ENCODE results near the gene BIRC3. TPM values are rescaled to one million over a fixed set of nuclear protein-coding genes. Genes with fewer than 3 reads are reported as not detected.
A peak's percentile ranks its signal among the peaks of the same experiment; 100 is the strongest.
"Not testable (repeated sequence)": the region's sequence is repeated elsewhere in the genome, so short reads cannot be mapped to it uniquely, and the experiment has no call there.

Gene BIRC3
- total RNA-seq, 2 experiments from 2014 or later = 135 to 139 TPM

DNA sequence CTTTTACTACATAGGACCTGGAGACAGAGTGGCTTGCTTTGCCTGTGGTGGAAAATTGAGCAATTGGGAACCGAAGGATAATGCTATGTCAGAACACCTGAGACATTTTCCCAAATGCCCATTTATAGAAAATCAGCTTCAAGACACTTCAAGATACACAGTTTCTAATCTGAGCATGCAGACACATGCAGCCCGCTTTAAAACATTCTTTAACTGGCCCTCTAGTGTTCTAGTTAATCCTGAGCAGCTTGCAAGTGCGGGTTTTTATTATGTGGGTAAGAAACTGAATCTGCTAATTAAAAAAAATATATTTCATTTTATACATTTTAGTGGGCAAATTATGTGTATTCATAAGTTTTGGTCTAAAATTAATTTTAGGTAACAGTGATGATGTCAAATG lies 7.8 kb downstream of the BIRC3 start:
- intact Hi-C loops (cut with micrococcal nuclease) = loop anchor here (10.0 kb wide), 1 partner anchor 410 kb away; the partner anchor contains the start of genes ANGPTL5 and CEP126
- Mint-ChIP-seq H3K27ac (peak overlapping the region; percentile 67), H3K4me3 (no peak overlapping the region), H3K36me3 (peaks cover 73% of the 10 kb centered on the region), H3K9me3 (no peaks in the 10 kb centered on the region), H3K27me3 (no peaks in the 10 kb centered on the region), H3K4me1 (ENCODE audit: low read depth) (peaks cover 58% of the 10 kb centered on the region)
- ChIA-PET CTCF (interaction anchor here (0.7 to 2.2 kb wide), 6 partner anchors 9 to 341 kb away, joined by 3 to 20 read pairs (median 5); no protein-coding TSS in a partner anchor), POLR2A (no interaction called here)
- DNase-seq = no peak

DNA sequence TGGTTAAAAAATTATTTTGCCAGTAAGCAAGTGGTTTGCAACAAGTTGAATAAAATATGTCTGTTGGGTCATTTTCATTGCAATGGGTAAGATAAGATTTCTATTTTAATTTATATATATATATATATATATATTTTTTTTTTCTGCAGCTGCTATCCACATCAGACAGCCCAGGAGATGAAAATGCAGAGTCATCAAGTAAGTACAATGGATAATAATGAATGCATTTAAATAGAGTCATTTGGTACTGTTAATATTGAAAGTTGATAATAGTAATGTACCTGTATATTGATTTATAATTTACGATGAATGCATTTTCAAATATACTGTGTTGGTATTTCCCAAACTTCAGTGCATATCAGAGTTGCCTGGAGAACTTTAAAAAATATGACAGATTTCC lies 11.5 kb downstream of the BIRC3 start:
- ChIA-PET POLR2A (no interaction called here), CTCF (no interaction called here)
- no peaks in the 10 kb centered on the region for H3K27me3 Mint-ChIP-seq
- H3K36me3 Mint-ChIP-seq = peaks cover 71% of the 10 kb centered on the region
- no peak for DNase-seq
- no peak overlapping the region for H3K27ac Mint-ChIP-seq
- intact Hi-C loops (cut with micrococcal nuclease) = loop anchor here (10.0 kb wide), 1 partner anchor 414 kb away; the partner anchor contains the start of genes ANGPTL5 and CEP126
- no peaks in the 10 kb centered on the region for H3K9me3 Mint-ChIP-seq
- no peak overlapping the region for H3K4me3 Mint-ChIP-seq
- peaks cover 45% of the 10 kb centered on the region for H3K4me1 Mint-ChIP-seq (ENCODE audit: low read depth)

DNA sequence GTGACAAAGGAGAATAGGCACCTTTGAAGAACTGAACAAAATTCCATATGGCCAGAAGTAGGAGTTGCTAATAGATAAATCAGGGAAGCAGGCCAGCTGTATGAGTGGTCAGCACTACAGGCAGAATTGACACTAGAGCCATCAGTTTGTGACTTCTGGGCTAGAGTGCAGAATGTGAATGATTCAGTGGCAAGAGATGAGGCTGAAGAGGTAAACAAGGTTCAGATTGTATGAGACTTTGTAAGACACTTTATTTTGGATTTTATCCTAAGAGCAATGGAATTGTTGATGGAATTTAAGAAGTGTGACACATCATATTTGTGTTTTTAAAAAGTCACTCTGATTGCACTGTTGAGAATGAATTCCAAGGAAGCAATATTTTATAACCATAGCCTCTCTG lies 12.9 kb downstream of the BIRC3 start:
- no peaks in the 10 kb centered on the region for H3K9me3 Mint-ChIP-seq
- no peaks in the 10 kb centered on the region for H3K27me3 Mint-ChIP-seq
- ChIA-PET CTCF (no interaction called here), POLR2A (no interaction called here)
- H3K4me3 Mint-ChIP-seq = no peak overlapping the region
- peaks cover 36% of the 10 kb centered on the region for H3K4me1 Mint-ChIP-seq (ENCODE audit: low read depth)
- intact Hi-C loops (cut with micrococcal nuclease) = no loop called here
- peak overlapping the region; percentile 4 for H3K27ac Mint-ChIP-seq
- H3K36me3 Mint-ChIP-seq = peaks cover 64% of the 10 kb centered on the region
- no peak for DNase-seq

DNA sequence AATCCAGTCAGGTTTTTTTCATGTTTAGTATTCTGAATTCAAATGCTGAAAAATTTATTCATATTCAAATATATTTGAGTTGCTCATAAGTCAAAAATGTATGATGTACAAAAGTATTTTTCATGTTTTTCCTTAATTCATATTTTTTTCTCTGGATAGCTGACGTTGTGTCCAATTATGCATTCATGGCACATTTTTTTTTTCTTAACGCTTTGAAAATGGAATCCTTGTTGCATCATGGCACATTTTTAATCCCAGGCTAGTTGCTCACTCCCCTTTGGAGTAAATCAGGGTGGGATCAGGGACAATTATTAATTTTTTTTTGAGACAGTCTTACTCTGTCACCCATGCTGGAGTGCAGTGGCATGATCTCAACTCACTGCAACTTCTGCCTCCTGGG lies 14.1 kb downstream of the BIRC3 start:
- Mint-ChIP-seq H3K27me3 (no peaks in the 10 kb centered on the region), H3K4me3 (no peak overlapping the region), H3K27ac (no peak overlapping the region), H3K36me3 (peaks cover 61% of the 10 kb centered on the region), H3K4me1 (ENCODE audit: low read depth) (peaks cover 32% of the 10 kb centered on the region), H3K9me3 (no peaks in the 10 kb centered on the region)
- intact Hi-C loops (cut with micrococcal nuclease) = no loop called here
- no peak for DNase-seq
- ChIA-PET POLR2A (no interaction called here), CTCF (interaction anchor here (0.6 to 4.1 kb wide), 3 partner anchors 10 to 37 kb away, joined by 3 to 24 read pairs (median 4); no protein-coding TSS in a partner anchor)

DNA sequence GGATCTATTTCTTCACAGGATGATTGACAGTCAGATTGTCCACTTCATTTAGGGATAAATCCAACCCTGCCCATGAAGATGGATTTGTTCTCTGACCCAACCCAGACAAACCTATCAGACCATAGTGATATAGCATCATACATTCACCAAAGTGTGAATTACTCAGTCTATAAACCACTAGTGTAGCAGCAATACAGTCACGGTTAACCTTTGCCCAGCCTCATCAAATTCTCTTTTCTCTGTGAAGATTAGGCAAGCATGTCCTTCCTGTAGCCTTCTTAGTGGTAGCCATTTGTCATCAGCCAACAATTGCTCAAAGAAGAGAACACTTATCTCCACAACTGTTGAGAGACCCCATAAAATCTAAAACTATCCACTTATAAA lies 15.3 kb downstream of the BIRC3 start:
- Mint-ChIP-seq H3K4me1 (ENCODE audit: low read depth) (peaks cover 27% of the 10 kb centered on the region), H3K27me3 (no peaks in the 10 kb centered on the region), H3K36me3 (peaks cover 59% of the 10 kb centered on the region), H3K9me3 (no peaks in the 10 kb centered on the region), H3K4me3 (no peak overlapping the region), H3K27ac (peak overlapping the region; percentile 28)
- CTCF ChIA-PET = interaction anchor here (1.2 to 4.1 kb wide), 2 partner anchors 9 to 39 kb away, joined by 4 to 24 read pairs; no protein-coding TSS in a partner anchor
- intact Hi-C loops (cut with micrococcal nuclease) = no loop called here
- DNase-seq = no peak
- POLR2A ChIA-PET = interaction anchor here (0.6 to 1.2 kb wide), 3 partner anchors 9 to 13 kb away, joined by 3 to 4 read pairs (median 3); no protein-coding TSS in a partner anchor

DNA sequence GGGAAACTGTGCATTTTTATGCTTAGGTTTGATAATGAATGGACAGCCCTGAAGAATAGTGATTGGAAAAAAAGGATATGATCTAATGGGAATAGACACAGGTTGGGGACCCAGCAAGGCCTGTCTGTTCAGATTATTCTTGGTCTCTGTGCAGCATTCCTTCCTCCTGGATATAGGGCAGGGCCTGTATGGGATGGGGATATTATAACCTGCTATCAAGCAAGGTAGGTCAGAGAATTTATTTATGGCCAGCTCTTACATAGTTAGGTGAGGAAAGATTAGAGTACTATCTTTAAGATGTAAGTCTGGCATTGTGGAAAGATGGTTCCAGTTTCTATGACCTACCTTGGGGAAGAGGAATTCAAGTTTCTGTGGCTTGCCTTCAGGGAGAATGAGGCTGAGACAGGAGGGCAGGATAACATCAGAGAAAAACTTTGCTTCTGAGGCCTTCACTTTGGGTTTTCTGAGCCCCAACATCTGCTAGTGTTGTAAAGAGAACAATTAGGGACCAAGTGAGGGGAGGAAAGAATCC lies 21.3 kb downstream of the BIRC3 start:
- H3K9me3 Mint-ChIP-seq = no peaks in the 10 kb centered on the region
- H3K4me1 Mint-ChIP-seq (ENCODE audit: low read depth) = peaks cover 39% of the 10 kb centered on the region
- ChIA-PET CTCF (interaction anchor here (1.1 to 1.6 kb wide), 2 partner anchors 49 to 59 kb away, joined by 3 to 6 read pairs; no protein-coding TSS in a partner anchor), POLR2A (no interaction called here)
- H3K27ac Mint-ChIP-seq = peak overlapping the region; percentile 43
- H3K4me3 Mint-ChIP-seq = no peak overlapping the region
- DNase-seq = no peak
- intact Hi-C loops (cut with micrococcal nuclease) = no loop called here
- no peaks in the 10 kb centered on the region for H3K27me3 Mint-ChIP-seq
- peaks cover 23% of the 10 kb centered on the region for H3K36me3 Mint-ChIP-seq

DNA sequence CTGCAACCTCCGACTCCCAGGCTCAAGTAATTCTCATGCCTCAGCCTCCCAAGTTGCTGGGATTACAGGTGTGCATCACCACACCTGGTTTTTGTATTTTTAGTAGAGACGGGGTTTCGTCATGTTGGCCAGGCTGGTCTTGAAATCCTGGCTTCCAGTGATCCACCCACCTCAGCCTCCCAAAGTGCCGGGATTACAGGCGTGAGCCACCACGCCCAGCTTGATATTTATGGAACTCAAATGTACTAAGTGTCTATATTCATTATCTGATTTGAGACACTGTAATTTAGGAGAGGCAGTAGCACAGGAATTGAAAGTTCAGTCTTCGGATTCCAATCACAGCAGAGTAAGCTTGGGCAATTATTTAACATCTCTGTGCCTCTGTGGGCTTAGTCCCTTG lies 24.0 kb downstream of the BIRC3 start:
- not testable (repeated sequence) for H3K4me3 Mint-ChIP-seq, H3K27me3 Mint-ChIP-seq, H3K27ac Mint-ChIP-seq, H3K9me3 Mint-ChIP-seq, DNase-seq
- intact Hi-C loops (cut with micrococcal nuclease) = loop anchor here (1.0 kb wide), 4 partner anchors 53 to 325 kb away; no protein-coding TSS in a partner anchor
- ChIA-PET POLR2A (interaction anchor here (0.6 to 1.4 kb wide), 2 partner anchors 236 to 271 kb away, joined by 3 read pairs; no protein-coding TSS in a partner anchor), CTCF (interaction anchor here (0.8 to 6.0 kb wide), 42 partner anchors 8 to 324 kb away, joined by 3 to 103 read pairs (median 8); no protein-coding TSS in a partner anchor)
- peaks cover 50% of the 10 kb centered on the region for H3K4me1 Mint-ChIP-seq (ENCODE audit: low read depth)
- H3K36me3 Mint-ChIP-seq = peaks cover 16% of the 10 kb centered on the region

DNA sequence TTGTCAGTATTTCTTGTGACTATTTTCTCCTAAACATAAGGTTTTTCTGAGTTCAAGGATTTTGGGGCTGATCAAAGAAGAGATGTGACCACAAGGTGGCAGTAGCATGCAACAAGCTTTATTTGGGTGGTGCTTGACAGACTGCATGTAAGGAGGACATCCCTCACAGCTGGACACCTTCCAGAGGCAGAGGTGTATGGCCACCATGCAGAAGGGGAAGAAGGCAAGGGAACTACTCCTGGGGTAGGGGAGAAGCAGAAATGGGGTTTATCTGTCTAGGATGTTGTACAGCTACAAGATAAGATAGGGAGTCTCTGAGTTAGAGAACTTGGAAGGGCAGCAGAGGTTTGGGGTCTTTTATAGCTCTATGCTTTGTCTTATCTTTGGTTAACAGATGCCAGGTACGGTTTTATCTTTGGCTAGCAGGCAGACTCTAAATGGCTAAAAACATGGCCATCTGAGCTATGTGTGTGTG lies 24.6 kb downstream of the BIRC3 start:
- intact Hi-C loops (cut with micrococcal nuclease) = loop anchor here (1.0 kb wide), 4 partner anchors 54 to 324 kb away; no protein-coding TSS in a partner anchor

DNA sequence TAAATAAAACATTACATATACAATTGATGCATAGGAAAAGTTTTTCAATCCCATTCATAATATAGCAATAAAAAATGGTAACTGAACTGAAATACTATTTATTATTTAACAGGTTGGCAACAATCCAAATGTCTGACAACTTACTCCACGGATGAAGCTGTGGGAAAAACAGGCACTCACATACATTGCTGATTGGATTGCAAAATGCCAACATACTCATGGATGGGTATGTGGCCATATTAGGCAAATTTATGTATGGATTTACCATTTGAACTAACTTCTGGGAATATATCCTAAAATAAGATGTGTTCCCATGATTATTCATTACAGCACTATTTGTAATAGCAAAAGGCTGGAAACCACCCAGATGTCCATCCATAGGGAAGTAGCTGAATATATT lies 26.5 kb downstream of the BIRC3 start:
- Mint-ChIP-seq H3K27me3 (no peaks in the 10 kb centered on the region), H3K4me1 (ENCODE audit: low read depth) (peaks cover 49% of the 10 kb centered on the region), H3K27ac (no peak overlapping the region), H3K4me3 (no peak overlapping the region), H3K36me3 (peaks cover 9% of the 10 kb centered on the region), H3K9me3 (no peaks in the 10 kb centered on the region)
- no peak for DNase-seq
- POLR2A ChIA-PET = no interaction called here
- intact Hi-C loops (cut with micrococcal nuclease) = no loop called here
- CTCF ChIA-PET = interaction anchor here (0.9 to 6.0 kb wide), 12 partner anchors 24 to 322 kb away, joined by 3 to 92 read pairs (median 5); no protein-coding TSS in a partner anchor

More for the DNA sequence above, 24.6 kb downstream of the BIRC3 start:
- ChIA-PET CTCF (interaction anchor here (0.6 to 6.0 kb wide), 53 partner anchors 8 to 425 kb away, joined by 3 to 103 read pairs (median 6); no protein-coding TSS in a partner anchor), POLR2A (interaction anchor here (0.6 to 1.4 kb wide), 4 partner anchors 9 to 271 kb away, joined by 3 read pairs; no protein-coding TSS in a partner anchor)
- H3K27me3 Mint-ChIP-seq = no peaks in the 10 kb centered on the region
- no peak overlapping the region for H3K4me3 Mint-ChIP-seq
- H3K9me3 Mint-ChIP-seq = no peaks in the 10 kb centered on the region
- DNase-seq = peak; percentile 78
- H3K27ac Mint-ChIP-seq = peak overlapping the region; percentile 19
- peaks cover 52% of the 10 kb centered on the region for H3K4me1 Mint-ChIP-seq (ENCODE audit: low read depth)
- peaks cover 12% of the 10 kb centered on the region for H3K36me3 Mint-ChIP-seq

DNA sequence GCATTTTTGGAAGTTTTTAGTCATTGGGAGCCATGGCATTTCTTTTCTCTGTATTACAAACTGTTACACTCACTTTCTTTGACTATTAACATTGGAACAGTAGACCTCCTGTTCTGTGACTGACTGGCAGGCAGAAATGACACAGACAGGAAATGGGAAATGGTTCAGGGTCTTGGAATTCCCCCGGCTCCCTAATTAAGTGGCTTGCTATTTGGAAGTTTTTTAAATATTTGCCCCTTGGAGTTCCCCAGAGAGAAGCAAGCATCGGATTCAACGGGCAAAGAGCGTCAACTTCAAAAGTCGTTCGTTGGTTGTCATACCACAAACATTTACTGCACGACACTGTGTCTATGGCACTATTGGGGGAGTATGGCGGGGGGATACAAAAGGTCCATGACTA lies 28.6 kb downstream of the BIRC3 start:
- POLR2A ChIA-PET = interaction anchor here (1.2 kb wide), 1 partner anchor 28 kb away, joined by 8 read pairs; the partner anchor contains the start of gene BIRC3

DNA sequence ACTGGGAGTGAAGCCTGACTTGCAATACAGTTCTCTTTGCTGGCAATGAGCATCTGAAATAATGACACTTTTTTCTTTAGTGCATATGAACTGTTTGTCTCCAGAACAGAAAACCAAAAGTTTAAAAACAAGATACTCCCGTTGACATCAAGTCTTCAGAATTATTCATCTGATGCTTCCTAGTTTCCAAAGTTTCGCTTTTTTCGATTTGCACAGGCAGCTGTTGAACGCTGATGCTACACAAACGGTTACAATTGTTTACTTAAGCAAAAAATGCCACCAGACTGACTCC lies 29.1 kb downstream of the BIRC3 start:
- peaks cover 47% of the 10 kb centered on the region for H3K4me1 Mint-ChIP-seq (ENCODE audit: low read depth)
- POLR2A ChIA-PET = interaction anchor here (1.2 kb wide), 1 partner anchor 28 kb away, joined by 8 read pairs; the partner anchor contains the start of gene BIRC3

More for the DNA sequence above, 28.6 kb downstream of the BIRC3 start:
- intact Hi-C loops (cut with micrococcal nuclease) = loop anchor here (1.0 to 2.0 kb wide), 3 partner anchors 51 to 149 kb away; no protein-coding TSS in a partner anchor
- Mint-ChIP-seq H3K4me1 (ENCODE audit: low read depth) (peaks cover 47% of the 10 kb centered on the region), H3K36me3 (peaks cover 19% of the 10 kb centered on the region), H3K4me3 (peak overlapping the region; percentile 90), H3K9me3 (no peaks in the 10 kb centered on the region), H3K27ac (peak overlapping the region; percentile 100), H3K27me3 (no peaks in the 10 kb centered on the region)
- CTCF ChIA-PET = interaction anchor here (0.8 to 6.0 kb wide), 6 partner anchors 28 to 320 kb away, joined by 3 to 92 read pairs (median 49); partner anchors contain the start of gene BIRC3
- peak; percentile 41 for DNase-seq

More for the DNA sequence above, 29.1 kb downstream of the BIRC3 start:
- intact Hi-C loops (cut with micrococcal nuclease) = loop anchor here (1.0 to 2.0 kb wide), 3 partner anchors 50 to 149 kb away; no protein-coding TSS in a partner anchor
- peaks cover 21% of the 10 kb centered on the region for H3K36me3 Mint-ChIP-seq
- CTCF ChIA-PET = interaction anchor here (0.8 to 6.0 kb wide), 4 partner anchors 28 to 266 kb away, joined by 3 to 92 read pairs (median 20); partner anchors contain the start of gene BIRC3
- H3K27ac Mint-ChIP-seq = peak overlapping the region; percentile 100
- no peaks in the 10 kb centered on the region for H3K9me3 Mint-ChIP-seq
- no peak for DNase-seq
- peak overlapping the region; percentile 90 for H3K4me3 Mint-ChIP-seq
- H3K27me3 Mint-ChIP-seq = no peaks in the 10 kb centered on the region

Measured in activated CD4-positive, alpha-beta memory T cell treated with anti-CD3 and anti-CD28 coated beads for 36 hours (primary cell).